Epithelial cell of proximal tubule (primary cell): ENCODE measurements around the gene SNRPB. TPM values are rescaled to one million over a fixed set of nuclear protein-coding genes. Genes with fewer than 3 reads are reported as not detected.

ENCODE experiments used
- DNase-seq: peaks from one replicate; pipeline ENCODE4 v3.0.0-alpha.2; 2011; ENCODE audit warnings: low read depth
- H3K4me3 ChIP-seq: 2 replicates; pipeline ENCODE4 v1.5.1; 2011; ENCODE audit warnings: low read depth, mild to moderate bottlenecking, low read length
- total RNA-seq: library from RNA; depleted of rRNA; stranded (reverse); fragments of >200 nt; gene quantifications from 2 replicates; pipeline ENCODE4 v1.2.3, GENCODE V29; 2015
- TF ChIP-seq, protein P1 (sequence below): conservative IDR thresholded peaks from 2 replicates; pipeline ENCODE4 v1.5.1; 2012; ENCODE audit warnings: low read depth, mild to moderate bottlenecking, low read length

SNRPB gene
- total RNA-seq, 1 donor from 2014 or later, result 541 TPM

DNA sequence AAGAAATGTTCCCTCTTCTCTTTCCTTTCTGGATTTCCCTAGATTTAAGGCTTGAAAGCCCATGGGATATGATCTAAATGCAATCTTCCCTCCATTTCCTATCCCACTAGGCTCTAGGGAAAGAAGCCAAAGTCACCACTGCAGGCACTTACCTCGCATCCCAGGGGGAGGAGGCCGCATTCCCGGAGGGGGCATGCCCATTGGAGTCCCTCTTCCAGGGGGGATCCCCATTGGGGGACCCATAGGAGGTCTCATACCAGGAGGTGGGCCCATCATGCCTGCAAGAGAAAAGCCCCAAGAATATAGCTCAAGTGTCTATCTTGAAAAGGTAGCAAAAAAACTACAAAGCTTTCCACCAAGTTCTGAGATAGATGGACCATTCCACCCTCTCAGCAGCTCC is 8.1 kb downstream of the SNRPB start:
- TF ChIP-seq, protein P1, sequence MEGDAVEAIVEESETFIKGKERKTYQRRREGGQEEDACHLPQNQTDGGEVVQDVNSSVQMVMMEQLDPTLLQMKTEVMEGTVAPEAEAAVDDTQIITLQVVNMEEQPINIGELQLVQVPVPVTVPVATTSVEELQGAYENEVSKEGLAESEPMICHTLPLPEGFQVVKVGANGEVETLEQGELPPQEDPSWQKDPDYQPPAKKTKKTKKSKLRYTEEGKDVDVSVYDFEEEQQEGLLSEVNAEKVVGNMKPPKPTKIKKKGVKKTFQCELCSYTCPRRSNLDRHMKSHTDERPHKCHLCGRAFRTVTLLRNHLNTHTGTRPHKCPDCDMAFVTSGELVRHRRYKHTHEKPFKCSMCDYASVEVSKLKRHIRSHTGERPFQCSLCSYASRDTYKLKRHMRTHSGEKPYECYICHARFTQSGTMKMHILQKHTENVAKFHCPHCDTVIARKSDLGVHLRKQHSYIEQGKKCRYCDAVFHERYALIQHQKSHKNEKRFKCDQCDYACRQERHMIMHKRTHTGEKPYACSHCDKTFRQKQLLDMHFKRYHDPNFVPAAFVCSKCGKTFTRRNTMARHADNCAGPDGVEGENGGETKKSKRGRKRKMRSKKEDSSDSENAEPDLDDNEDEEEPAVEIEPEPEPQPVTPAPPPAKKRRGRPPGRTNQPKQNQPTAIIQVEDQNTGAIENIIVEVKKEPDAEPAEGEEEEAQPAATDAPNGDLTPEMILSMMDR, result no peak
- DNase-seq, result no peak
- H3K4me3 ChIP-seq, result no peak overlapping the region

DNA sequence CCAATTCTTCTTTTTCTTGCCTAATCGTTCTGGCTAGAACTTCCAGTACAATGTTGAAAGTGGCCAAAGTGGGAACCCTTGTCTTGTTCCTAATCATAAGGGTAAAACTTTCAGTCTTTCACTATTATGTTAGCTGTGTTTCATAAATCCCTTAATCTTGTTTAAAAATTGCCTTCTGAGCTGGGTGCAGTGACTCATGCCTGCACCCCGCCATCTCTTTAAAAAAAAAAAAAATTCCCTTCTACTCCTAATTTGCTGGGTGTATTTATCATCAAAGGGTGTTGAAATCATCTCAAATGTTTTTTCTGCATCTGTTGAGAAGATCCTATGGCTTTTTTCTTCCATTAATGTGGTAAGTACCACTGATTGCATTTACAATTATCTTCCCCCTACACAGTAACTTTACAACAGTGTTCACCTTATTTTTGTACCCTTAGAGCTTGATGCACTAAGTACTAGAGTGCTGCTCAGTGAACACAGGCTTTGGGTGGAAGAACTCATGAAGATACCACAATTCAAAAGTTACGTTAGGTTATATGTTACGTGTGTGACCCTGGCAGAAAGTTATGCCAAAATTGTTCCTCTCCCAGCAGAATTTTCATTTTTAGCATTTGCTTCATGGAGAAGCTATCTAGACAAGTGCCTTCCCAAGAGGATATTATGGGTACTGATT is 9.7 kb downstream of the SNRPB start:
- no peak overlapping the region for H3K4me3 ChIP-seq
- DNase-seq, result no peak
- TF ChIP-seq, protein P1, result no peak

DNA sequence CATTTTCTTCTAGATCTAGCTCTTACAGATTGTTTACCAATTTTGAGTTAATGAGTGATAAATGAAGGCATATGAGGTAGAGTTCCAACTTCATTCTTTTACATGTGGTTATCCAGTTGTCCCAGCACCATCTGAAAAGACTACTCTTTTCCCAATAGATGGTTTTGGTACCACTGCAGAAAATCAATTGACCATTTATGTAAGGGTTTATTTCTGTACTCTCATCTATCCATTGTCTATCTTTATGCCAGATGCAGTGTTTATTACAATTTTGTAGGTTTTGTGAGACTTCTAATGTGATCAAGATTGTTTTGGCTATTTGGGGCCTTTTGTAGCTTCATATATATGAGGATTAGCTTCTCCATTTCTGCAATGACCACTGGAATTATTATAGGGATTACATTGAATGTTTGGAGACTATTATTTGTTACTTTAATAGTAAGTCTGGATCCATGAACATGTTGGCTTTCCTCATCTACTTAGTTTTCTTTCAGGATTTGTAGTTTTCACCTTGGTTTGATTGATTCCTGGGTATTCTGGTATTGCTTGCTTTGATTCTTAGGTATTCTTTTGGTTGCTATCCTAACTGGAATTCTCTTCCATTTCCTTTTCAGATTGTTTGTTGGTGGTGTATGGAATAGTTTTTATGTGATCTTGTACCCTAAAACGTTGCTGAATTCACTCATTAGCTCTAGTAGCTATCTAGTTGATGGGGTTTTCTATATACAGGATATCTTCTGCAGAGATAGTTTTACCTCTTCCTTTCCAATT is 10.4 kb downstream of the SNRPB start:
- H3K4me3 ChIP-seq, result no peak overlapping the region
- TF ChIP-seq, protein P1, result no peak
- no peak for DNase-seq

DNA sequence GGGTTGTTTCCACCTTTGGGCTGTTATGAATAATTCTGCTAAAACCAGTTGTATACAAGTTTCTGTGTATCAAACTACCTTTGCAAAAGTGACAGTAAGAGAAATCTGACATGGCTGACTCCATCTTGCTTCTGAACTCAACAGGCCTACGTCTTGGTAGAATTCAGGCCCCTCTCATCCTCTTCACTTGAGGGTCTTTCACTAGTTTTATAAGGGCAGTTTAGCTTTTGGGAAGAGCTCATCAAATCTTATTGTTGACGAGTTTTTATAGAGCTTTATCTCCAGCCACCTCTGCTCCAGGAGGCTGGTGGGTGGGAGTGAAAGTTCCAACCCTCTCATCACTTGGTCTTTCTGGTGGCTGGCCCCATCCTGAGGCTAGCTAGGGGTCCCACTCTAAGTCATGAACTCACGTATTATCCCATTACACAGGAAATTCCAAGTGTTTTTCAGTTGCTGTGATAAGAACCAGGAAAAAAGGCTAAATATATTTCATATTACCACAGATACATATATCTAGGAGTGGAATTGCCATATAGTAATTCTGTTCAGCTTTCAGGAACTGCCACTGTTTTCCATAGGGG is 11.6 kb downstream of the SNRPB start:
- no peak overlapping the region for H3K4me3 ChIP-seq
- DNase-seq, result no peak
- TF ChIP-seq, protein P1, result no peak

DNA sequence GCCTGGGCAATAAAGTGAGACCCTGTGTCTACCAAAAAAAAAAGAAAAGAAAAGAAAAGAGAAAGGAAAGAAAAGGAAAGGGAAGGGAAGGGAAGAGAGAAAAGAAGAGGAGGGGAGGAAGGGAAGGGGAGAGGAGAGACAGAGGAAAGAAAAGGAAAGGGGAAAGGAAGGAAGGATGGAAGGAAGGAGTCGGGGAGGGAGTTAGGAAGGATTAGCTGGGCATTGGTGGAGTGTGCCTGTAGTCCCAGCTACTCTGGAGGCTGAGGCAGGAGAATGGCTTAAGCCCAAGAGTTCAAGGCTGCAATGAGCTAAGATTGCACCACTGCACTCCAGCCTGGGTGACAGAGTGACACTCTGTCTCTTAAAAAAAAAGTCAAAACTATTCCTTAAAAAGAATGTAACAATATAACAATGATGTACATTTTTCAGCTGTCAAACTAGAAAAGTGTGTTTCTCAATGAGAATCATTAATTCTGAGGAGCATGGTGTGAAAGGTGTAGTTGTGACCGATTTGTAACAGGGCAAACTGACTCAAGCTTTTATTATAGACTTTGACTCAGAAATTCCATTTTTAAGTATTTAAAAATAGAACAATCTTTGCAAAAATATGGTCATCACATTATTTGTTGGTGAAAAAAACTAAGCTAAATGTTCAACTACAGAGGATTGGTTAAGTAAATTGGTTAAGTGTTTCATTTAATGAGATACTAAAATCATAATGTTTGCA is 14.7 kb downstream of the SNRPB start:
- no peak for DNase-seq

DNA sequence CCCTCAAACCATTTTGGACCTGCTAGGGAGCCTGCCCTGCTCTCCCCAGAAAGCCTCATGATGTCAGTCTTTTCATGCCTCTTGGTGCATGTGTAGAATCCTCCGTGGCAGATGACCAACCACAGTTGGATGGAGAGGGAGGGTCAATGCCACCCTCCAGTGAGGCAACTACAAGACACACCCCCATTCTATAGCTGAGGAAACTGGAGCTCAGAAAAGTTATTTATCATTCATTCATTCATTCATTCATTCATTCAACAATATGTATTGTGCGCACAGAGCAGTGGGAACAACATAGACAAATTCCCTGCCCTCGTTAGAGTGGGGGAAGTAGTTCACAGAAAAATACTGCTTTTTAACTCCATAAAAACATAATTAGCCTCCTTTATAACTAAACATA is 16.8 kb downstream of the SNRPB start:
- DNase-seq, result no peak
- no peak overlapping the region for H3K4me3 ChIP-seq
- TF ChIP-seq, protein P1, result no peak

More for the DNA sequence above, 14.7 kb downstream of the SNRPB start:
- TF ChIP-seq, protein P1, result no peak
- no peak overlapping the region for H3K4me3 ChIP-seq
